ENCODE data around the gene PDE4D. TPM values are rescaled to one million over a fixed set of nuclear protein-coding genes. Genes with fewer than 3 reads are reported as not detected.

The PDE4D gene
- total and polyA plus RNA-seq, 2 donors (not counting 3 experiments of a cell fraction or from before 2014, with no cell fraction given) = 34.5 to 51.2 TPM

DNA sequence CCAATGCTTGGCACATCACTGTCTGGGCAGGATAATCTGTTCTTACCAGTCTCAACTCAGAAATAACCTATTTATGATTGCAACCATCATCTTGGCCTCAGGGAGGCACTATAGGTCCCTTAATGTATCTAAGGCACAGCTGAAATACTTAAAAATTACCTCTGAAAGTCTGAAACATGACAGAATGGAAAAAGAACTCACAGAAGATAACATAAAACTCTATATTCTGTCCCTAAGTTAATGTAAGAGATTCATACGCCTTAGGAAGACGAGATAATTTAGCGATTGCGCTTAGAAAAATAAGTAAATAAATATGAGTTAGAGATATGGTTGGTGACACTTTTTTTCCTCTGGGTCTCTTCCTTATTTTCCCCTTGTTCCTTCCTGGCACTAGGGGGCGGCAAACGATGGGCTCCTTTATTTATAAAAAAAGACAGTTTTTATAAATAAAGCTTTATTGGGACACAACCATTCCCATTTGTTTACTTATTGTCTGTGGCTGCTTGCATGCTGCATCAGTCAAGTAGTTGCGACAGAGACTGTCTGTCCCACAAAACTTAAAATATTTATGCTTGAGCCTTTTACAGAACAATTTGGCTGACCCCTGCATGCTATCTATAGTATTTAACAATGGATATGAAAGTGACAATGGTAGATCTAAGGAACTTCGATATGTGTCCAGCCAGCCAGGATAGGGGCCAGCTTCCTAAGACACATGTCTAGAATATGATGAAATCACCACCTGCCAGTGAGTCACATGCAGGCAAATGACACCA, 79.6 kb downstream of the PDE4D start:
- Histone ChIP-seq H3K4me2 (ENCODE audit: insufficient read depth, low read length) (peak overlapping the region; percentile 71), H3K79me2 (ENCODE audit: control insufficient read depth, insufficient read depth, low read length) (no peaks in the 10 kb centered on the region), H3K4me1 (ENCODE audit: control insufficient read depth, extremely low read depth, insufficient read depth, low read length) (no peaks in the 10 kb centered on the region), H2AFZ (ENCODE audit: low read depth, low read length) (peak overlapping the region; percentile 26), H3K9me1 (replicated peaks; ENCODE audit: control insufficient read depth, extremely low read depth, insufficient read depth, low read length) (no peaks in the 10 kb centered on the region), H3K27ac (ENCODE audit: insufficient read depth, low read depth, low read length) (no peak overlapping the region), H4K20me1 (replicated peaks; ENCODE audit: control insufficient read depth, extremely low read depth, insufficient read depth, low read length) (no peaks in the 10 kb centered on the region), H3K9ac (replicated peaks; ENCODE audit: extremely low read depth, insufficient read depth, low read length) (peak overlapping the region; percentile 34), H3K36me3 (ENCODE audit: control insufficient read depth in 2 of 2, extremely low read depth in 1 of 2, insufficient read depth in 2 of 2, low read length in 2 of 2) (no peaks in the 10 kb centered on the region), H3K4me3 (replicated peaks in 1 of 3; ENCODE audit: insufficient read depth in 1 of 3, low read depth in 1 of 3, low read length in 3 of 3) (no peak overlapping the region), H3K27me3 (ENCODE audit: control insufficient read depth in 2 of 2, insufficient read depth in 2 of 2, low read length in 2 of 2) (peaks cover 10 to 34% of the 10 kb centered on the region in 2 experiments), H3K9me3 (replicated peaks; ENCODE audit: control insufficient read depth, insufficient read depth, low read length) (no peaks in the 10 kb centered on the region)
- BruUV-seq (replicated peaks) = no TSS peak
- CTCF ChIA-PET = interaction anchor here (0.6 to 6.4 kb wide), 31 partner anchors 9 to 863 kb away, joined by 3 to 148 read pairs (median 4); no protein-coding TSS in a partner anchor
- POLR2A ChIA-PET = no interaction called here
- FAIRE-seq (peak; percentile 83), DNase-seq (ENCODE audit: low read depth, low spot score) (peak; percentile 86)
- dilution Hi-C loops (cut with MboI; ENCODE audit: extremely low pct_ligation_motif_present, low sequenced_read_pairs) (no loop called here), intact Hi-C loops (cut with micrococcal nuclease) (loop anchor here (1.0 to 10.0 kb wide), 5 partner anchors 347 to 1131 kb away; partner anchors contain the start of genes ERCC8 and NDUFAF2)
- TF ChIP-seq, protein P1, sequence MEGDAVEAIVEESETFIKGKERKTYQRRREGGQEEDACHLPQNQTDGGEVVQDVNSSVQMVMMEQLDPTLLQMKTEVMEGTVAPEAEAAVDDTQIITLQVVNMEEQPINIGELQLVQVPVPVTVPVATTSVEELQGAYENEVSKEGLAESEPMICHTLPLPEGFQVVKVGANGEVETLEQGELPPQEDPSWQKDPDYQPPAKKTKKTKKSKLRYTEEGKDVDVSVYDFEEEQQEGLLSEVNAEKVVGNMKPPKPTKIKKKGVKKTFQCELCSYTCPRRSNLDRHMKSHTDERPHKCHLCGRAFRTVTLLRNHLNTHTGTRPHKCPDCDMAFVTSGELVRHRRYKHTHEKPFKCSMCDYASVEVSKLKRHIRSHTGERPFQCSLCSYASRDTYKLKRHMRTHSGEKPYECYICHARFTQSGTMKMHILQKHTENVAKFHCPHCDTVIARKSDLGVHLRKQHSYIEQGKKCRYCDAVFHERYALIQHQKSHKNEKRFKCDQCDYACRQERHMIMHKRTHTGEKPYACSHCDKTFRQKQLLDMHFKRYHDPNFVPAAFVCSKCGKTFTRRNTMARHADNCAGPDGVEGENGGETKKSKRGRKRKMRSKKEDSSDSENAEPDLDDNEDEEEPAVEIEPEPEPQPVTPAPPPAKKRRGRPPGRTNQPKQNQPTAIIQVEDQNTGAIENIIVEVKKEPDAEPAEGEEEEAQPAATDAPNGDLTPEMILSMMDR (IDR thresholded peaks at IDR 0.05; ENCODE audit: extremely low read depth in 1 of 2, insufficient read depth in 1 of 2, low read depth in 1 of 2, low read length in 2 of 2) = peak; percentile 43 to 54
- no peak for TF ChIP-seq POLR2AphosphoS5 (IDR thresholded peaks at IDR 0.05; ENCODE audit: insufficient read depth, low read depth, low read length)

DNA sequence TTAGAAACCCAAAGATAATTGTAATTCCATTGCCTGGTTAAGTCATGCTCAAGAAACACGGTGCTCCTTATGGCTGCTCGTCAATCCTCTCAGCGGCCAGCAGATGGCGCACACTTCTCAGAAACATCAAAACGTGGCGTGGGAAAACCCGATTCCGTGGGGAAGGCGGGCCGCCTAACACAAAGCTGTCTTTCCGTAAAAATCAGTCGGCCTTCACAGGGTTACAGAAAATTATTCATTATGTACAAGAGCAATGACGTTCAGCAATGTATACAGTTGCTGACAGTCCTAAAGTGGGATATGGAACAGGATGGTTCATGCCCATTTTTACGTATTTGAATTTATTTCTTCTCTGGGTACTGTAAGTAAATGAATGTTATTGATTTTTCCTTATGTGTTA, 83.5 kb downstream of the PDE4D start:
- ChIA-PET CTCF (interaction anchor here (0.6 to 4.7 kb wide), 18 partner anchors 9 to 890 kb away, joined by 3 to 53 read pairs (median 4); partner anchors contain the start of gene DEPDC1B), POLR2A (no interaction called here)
- dilution Hi-C loops (cut with MboI; ENCODE audit: extremely low pct_ligation_motif_present, low sequenced_read_pairs) (no loop called here), intact Hi-C loops (cut with micrococcal nuclease) (loop anchor here (1.0 to 10.0 kb wide), 4 partner anchors 776 to 1135 kb away; partner anchors contain the start of genes ERCC8 and NDUFAF2)
- peak overlapping the region; percentile 23 for H3K4me2 ChIP-seq (ENCODE audit: insufficient read depth, low read length)
- TF ChIP-seq, protein P2, sequence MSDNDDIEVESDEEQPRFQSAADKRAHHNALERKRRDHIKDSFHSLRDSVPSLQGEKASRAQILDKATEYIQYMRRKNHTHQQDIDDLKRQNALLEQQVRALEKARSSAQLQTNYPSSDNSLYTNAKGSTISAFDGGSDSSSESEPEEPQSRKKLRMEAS (IDR thresholded peaks at IDR 0.05; ENCODE audit: insufficient read depth, insufficient read length) = no peak
- TF ChIP-seq, protein P1 (IDR thresholded peaks at IDR 0.05; ENCODE audit: extremely low read depth in 1 of 2, insufficient read depth in 1 of 2, low read depth in 1 of 2, low read length in 2 of 2) = peak; percentile 80 to 91
- BruUV-seq (replicated peaks) = no TSS peak
- no peaks in the 10 kb centered on the region for H3K9me1 ChIP-seq (replicated peaks; ENCODE audit: control insufficient read depth, extremely low read depth, insufficient read depth, low read length)
- H3K36me3 ChIP-seq (ENCODE audit: control insufficient read depth in 2 of 2, extremely low read depth in 1 of 2, insufficient read depth in 2 of 2, low read length in 2 of 2) = no peaks in the 10 kb centered on the region
- H2AFZ ChIP-seq (ENCODE audit: low read depth, low read length) = no peak overlapping the region
- peaks cover 4 to 17% of the 10 kb centered on the region in 2 experiments for H3K27me3 ChIP-seq (ENCODE audit: control insufficient read depth in 2 of 2, insufficient read depth in 2 of 2, low read length in 2 of 2)
- FAIRE-seq (peak; percentile 90), DNase-seq (ENCODE audit: low read depth, low spot score) (peak; percentile 46)
- H3K9me3 ChIP-seq (replicated peaks; ENCODE audit: control insufficient read depth, insufficient read depth, low read length) = no peaks in the 10 kb centered on the region
- no peak overlapping the region for H3K4me3 ChIP-seq (replicated peaks in 1 of 3; ENCODE audit: insufficient read depth in 1 of 3, low read depth in 1 of 3, low read length in 3 of 3)
- H4K20me1 ChIP-seq (replicated peaks; ENCODE audit: control insufficient read depth, extremely low read depth, insufficient read depth, low read length) = no peaks in the 10 kb centered on the region
- H3K27ac ChIP-seq (ENCODE audit: insufficient read depth, low read depth, low read length) = no peak overlapping the region
- H3K79me2 ChIP-seq (ENCODE audit: control insufficient read depth, insufficient read depth, low read length) = no peaks in the 10 kb centered on the region
- H3K4me1 ChIP-seq (ENCODE audit: control insufficient read depth, extremely low read depth, insufficient read depth, low read length) = no peaks in the 10 kb centered on the region
- H3K9ac ChIP-seq (replicated peaks; ENCODE audit: extremely low read depth, insufficient read depth, low read length) = no peak overlapping the region

Data from endothelial cell of umbilical vein (primary cell).